Smooth muscle cell of the pulmonary artery (primary cell): Measurements from ENCODE around the gene DYNLL2. TPM values are rescaled to one million over a fixed set of nuclear protein-coding genes. Genes with fewer than 3 reads are reported as not detected.

Experiments
- total RNA-seq: library from RNA; depleted of rRNA; stranded (reverse); fragments of >200 nt; gene quantifications from 2 replicates; pipeline ENCODE4 v1.2.3, GENCODE V29; 2014

DYNLL2 gene
- total RNA-seq: 26.0 and 28.5 TPM in 2 replicates

GRCh38 chr17:58082870-58083490, at the start of gene DYNLL2:
Gene DYNLL2, plus strand, starts transcription at chr17:58083419. Its CDS starts 3,672 bp downstream, at chr17:58087091.

Other genes starting within 250 kb of the DYNLL2 start
- 16.6 and 28.2 TPM in 2 replicates for gene MRPS23, start 233.4 kb upstream of the DYNLL2 start, total RNA-seq
- gene CUEDC1, start 128.0 kb upstream of the DYNLL2 start, total RNA-seq: 13.9 and 14.3 TPM in 2 replicates
- gene VEZF1, start 95.2 kb upstream of the DYNLL2 start, total RNA-seq: 33.4 and 35.5 TPM in 2 replicates
- gene SRSF1, start 76.2 kb upstream of the DYNLL2 start, total RNA-seq: 282 and 286 TPM in 2 replicates
- not detected in 2 replicates for gene OR4D1, start 65.0 kb downstream of the DYNLL2 start, total RNA-seq
- gene OR4D2, start 83.6 kb downstream of the DYNLL2 start, total RNA-seq: not detected in 2 replicates
- gene EPX, start 109.3 kb downstream of the DYNLL2 start, total RNA-seq: not detected in 2 replicates
- gene MKS1, start 135.8 kb downstream of the DYNLL2 start, total RNA-seq: 8.6 and 11.5 TPM in 2 replicates
- 0.07 TPM in 1 of 2 replicates, not detected in the other for gene LPO, start 155.2 kb downstream of the DYNLL2 start, total RNA-seq
- gene MPO, start 197.5 kb downstream of the DYNLL2 start, total RNA-seq: not detected in 2 replicates
- 0.13 and 0.20 TPM in 2 replicates for gene TSPOAP1, start 245.4 kb downstream of the DYNLL2 start, total RNA-seq